Sigmoid colon (tissue), 7 donors: ENCODE results near the gene NPTX1. TPM values are rescaled to one million over a fixed set of nuclear protein-coding genes. Genes with fewer than 3 reads are reported as not detected.

Source experiments
- DNase-seq: peaks from one replicate; pipeline ENCODE4 v3.0.0-alpha.2; 2019
- H3K27ac ChIP-seq, 4 donors: fragments of 200-600 bp; sonication (generic); one replicate each; pipeline ENCODE4 v1.5.1; 2016 to 2019; ENCODE audit warnings: mild to moderate bottlenecking in 1 of 4
- H3K27me3 ChIP-seq, 3 donors: fragments of 200-600 bp; sonication (generic); one replicate each; pipeline ENCODE4 v1.5.1; 2019; ENCODE audit warnings: mild to moderate bottlenecking in 1 of 3
- H3K36me3 ChIP-seq, 4 donors: fragments of 200-600 bp; sonication (generic); one replicate each; pipeline ENCODE4 v1.5.1; 2016 to 2019
- H3K4me1 ChIP-seq, 4 donors: fragments of 200-600 bp; sonication (generic); one replicate each; pipeline ENCODE4 v1.5.1; 2017 to 2019
- H3K4me3 ChIP-seq, 4 donors: fragments of 200-600 bp; sonication (generic); one replicate each; pipeline ENCODE4 v1.5.1; 2017 to 2019; ENCODE audit warnings: mild to moderate bottlenecking in 2 of 4, moderate library complexity in 1 of 4
- H3K9me3 ChIP-seq, 4 donors: fragments of 200-600 bp in 3 of 4; sonication (generic) in 3 of 4; one replicate each; pipeline versions ENCODE4 v1.5.1 to v1.6.1; 2013 to 2019
- EP300 ChIP-seq, 4 donors: sonication (generic); formaldehyde crosslinking; IDR thresholded peaks; one replicate each; pipeline ENCODE4 v1.6.1; 2017; ENCODE audit warnings: antibody characterized with exemption in 4 of 4
- POLR2A ChIP-seq, 2 donors: fragments of 450-650 bp; IDR thresholded peaks; one replicate each; pipeline ENCODE4 v1.6.1; 2016; ENCODE audit warnings: antibody characterized with exemption in 2 of 2, mild to moderate bottlenecking in 2 of 2, moderate library complexity in 2 of 2
- POLR2AphosphoS5 ChIP-seq, 4 donors: sonication (generic); formaldehyde crosslinking; IDR thresholded peaks; one replicate each; pipeline ENCODE4 v1.6.1; 2017; ENCODE audit warnings: antibody characterized with exemption in 4 of 4
- WGBS, 2 donors: extraction: QIAGEN DNeasy Blood & Tissue Kit; methylation state at CpG; one replicate each; pipeline ENCODE4 v1.1.7; 2013; 5-methylcytosine and 5-hydroxymethylcytosine counted together
- intact Hi-C: fragments of 100-400 bp; cut with DNase I; formaldehyde crosslinking; loops from one replicate; pipeline ENCODE4 v1.15.1; 2023
- polyA plus RNA-seq, 3 donors: library from polyadenylated mRNA; stranded (reverse); fragments of 200-250 nt; gene quantifications; one replicate each; pipeline ENCODE4 v1.2.3, GENCODE V29; 2013
- small RNA-seq, 3 donors: library from RNA; depleted of rRNA; stranded (forward); fragments of <200 nt; gene quantifications; one replicate each; pipeline ENCODE3, GENCODE V24; 2016
- total RNA-seq, 4 donors: library from RNA; depleted of rRNA; stranded (reverse); fragments of >200 nt; gene quantifications; one replicate each; pipeline ENCODE4 v1.1.0, GENCODE V29; 2016
- TF ChIP-seq, protein P1 (sequence below), 4 experiments: fragments of 450-650 bp in 3 of 4; fragments of 200-600 bp in 1 of 4; IDR thresholded peaks; one replicate each; pipeline ENCODE4 v1.5.1; 2016 to 2019; ENCODE audit warnings: antibody characterized with exemption in 4 of 4, mild to moderate bottlenecking in 3 of 4, moderate library complexity in 2 of 4
- donor health status: healthy with polysubstance abuse.
- donor health status: Bipolar disorder and iron deficiency.
- donor health status: healthy.

NPTX1 gene
- total and polyA plus RNA-seq, 7 donors = 0.60 to 67.3 (median 36.9) TPM

DNA sequence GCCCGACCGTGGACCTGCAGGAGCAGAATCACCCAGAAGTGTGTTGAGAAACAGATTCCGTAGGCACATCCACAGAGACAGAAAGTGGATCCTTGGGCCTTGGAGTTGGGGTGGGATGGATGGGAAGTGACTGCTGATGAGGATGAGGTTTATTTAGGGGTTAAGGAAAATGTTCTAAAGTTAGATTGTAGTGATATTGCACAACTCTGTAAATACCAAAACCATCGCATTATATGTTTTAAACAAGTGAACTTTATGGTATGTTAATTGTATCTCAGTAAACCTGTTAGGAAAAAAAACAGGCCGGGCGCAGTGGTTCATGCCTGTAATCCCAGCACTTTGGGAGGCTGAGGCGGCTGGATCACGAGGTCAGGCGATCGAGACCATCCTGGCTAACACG lies 57.8 kb downstream of the NPTX1 start:
- H3K27ac ChIP-seq = no peak overlapping the region
- H3K27me3 ChIP-seq = no peaks in the 10 kb centered on the region
- H3K9me3 ChIP-seq = no peaks in the 10 kb centered on the region
- intact Hi-C loops = no loop called here
- peaks cover 0 to 35% (median 0%) of the 10 kb centered on the region in 4 donors for H3K36me3 ChIP-seq
- WGBS, 2 donors = 91 to 93% methylated on average over 11 of the region's 11 CpGs
- H3K4me1 ChIP-seq = peaks cover 0 to 37% (median 26%) of the 10 kb centered on the region in 4 donors
- DNase-seq = no peak
- TF ChIP-seq POLR2A (IDR thresholded peaks at IDR 0.05) (no peak), POLR2AphosphoS5 (IDR thresholded peaks at IDR 0.05) (no peak), EP300 (IDR thresholded peaks at IDR 0.05) (no peak)
- TF ChIP-seq, protein P1, sequence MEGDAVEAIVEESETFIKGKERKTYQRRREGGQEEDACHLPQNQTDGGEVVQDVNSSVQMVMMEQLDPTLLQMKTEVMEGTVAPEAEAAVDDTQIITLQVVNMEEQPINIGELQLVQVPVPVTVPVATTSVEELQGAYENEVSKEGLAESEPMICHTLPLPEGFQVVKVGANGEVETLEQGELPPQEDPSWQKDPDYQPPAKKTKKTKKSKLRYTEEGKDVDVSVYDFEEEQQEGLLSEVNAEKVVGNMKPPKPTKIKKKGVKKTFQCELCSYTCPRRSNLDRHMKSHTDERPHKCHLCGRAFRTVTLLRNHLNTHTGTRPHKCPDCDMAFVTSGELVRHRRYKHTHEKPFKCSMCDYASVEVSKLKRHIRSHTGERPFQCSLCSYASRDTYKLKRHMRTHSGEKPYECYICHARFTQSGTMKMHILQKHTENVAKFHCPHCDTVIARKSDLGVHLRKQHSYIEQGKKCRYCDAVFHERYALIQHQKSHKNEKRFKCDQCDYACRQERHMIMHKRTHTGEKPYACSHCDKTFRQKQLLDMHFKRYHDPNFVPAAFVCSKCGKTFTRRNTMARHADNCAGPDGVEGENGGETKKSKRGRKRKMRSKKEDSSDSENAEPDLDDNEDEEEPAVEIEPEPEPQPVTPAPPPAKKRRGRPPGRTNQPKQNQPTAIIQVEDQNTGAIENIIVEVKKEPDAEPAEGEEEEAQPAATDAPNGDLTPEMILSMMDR (IDR thresholded peaks at IDR 0.05) = no peak
- H3K4me3 ChIP-seq = no peak overlapping the region

Small RNAs within 50 kb of the gene (small RNA-seq; reads per million reads assigned to genes)
- gene AC120024.2 (0 reads per million in 3 donors), gene AC120024.3 (0 reads per million in 3 donors), gene MIR4730 (0 reads per million in 3 donors)

Other genes with a start within 250 kb of the NPTX1 start
- 100 to 1,000 TPM in 1 of 4 donors, 10 to 100 TPM in 3; 48.2 to 109 (median 52.7) TPM for gene RNF213, start 215.8 kb downstream of the NPTX1 start, total RNA-seq
- 100 to 1,000 TPM in 1 of 3 donors, 10 to 100 TPM in 1, 1 to 10 TPM in 1; 7.8 to 138 (median 14.6) TPM for gene RNF213, start 215.8 kb downstream of the NPTX1 start, polyA plus RNA-seq
- gene ENDOV, start 61.4 kb downstream of the NPTX1 start, total RNA-seq = 10 to 100 TPM in 3 of 4 donors, 1 to 10 TPM in 1; 9.5 to 23.5 (median 16.7) TPM
- 10 to 100 TPM; 14.1 to 18.6 (median 17.4) TPM for gene ENDOV, start 61.4 kb downstream of the NPTX1 start, polyA plus RNA-seq
- 10 to 100 TPM; 22.9 to 68.7 (median 35.0) TPM for gene RPTOR, start 68.2 kb upstream of the NPTX1 start, total RNA-seq
- gene RPTOR, start 68.2 kb upstream of the NPTX1 start, polyA plus RNA-seq = 10 to 100 TPM in 1 of 3 donors, 1 to 10 TPM in 2; 3.7 to 20.6 (median 9.0) TPM